ENCODE data around the gene SNRPA1. TPM values are rescaled to one million over a fixed set of nuclear protein-coding genes. Genes with fewer than 3 reads are reported as not detected.

Gene SNRPA1
- total and polyA plus RNA-seq, 2 donors (not counting 3 experiments of a cell fraction or from before 2014, with no cell fraction given): 68.5 to 82.7 TPM

GRCh38 chr15:101280007-101280406, 15.0 kb downstream of the SNRPA1 start:
- Histone ChIP-seq H3K27me3 (ENCODE audit: control insufficient read depth in 2 of 2, insufficient read depth in 2 of 2, low read length in 2 of 2) (no peaks in the 10 kb centered on the region), H3K4me3 (replicated peaks in 1 of 3; ENCODE audit: insufficient read depth in 1 of 3, low read depth in 1 of 3, low read length in 3 of 3) (no peak overlapping the region), H3K9me3 (replicated peaks; ENCODE audit: control insufficient read depth, insufficient read depth, low read length) (no peaks in the 10 kb centered on the region), H2AFZ (ENCODE audit: low read depth, low read length) (no peak overlapping the region), H3K9ac (replicated peaks; ENCODE audit: extremely low read depth, insufficient read depth, low read length) (no peak overlapping the region), H3K9me1 (replicated peaks; ENCODE audit: control insufficient read depth, extremely low read depth, insufficient read depth, low read length) (no peaks in the 10 kb centered on the region), H3K79me2 (ENCODE audit: control insufficient read depth, insufficient read depth, low read length) (peaks cover 17% of the 10 kb centered on the region), H3K27ac (ENCODE audit: insufficient read depth, low read depth, low read length) (no peak overlapping the region), H3K4me2 (ENCODE audit: insufficient read depth, low read length) (no peak overlapping the region), H3K36me3 (ENCODE audit: control insufficient read depth in 2 of 2, extremely low read depth in 1 of 2, insufficient read depth in 2 of 2, low read length in 2 of 2) (peaks cover 7 to 9% of the 10 kb centered on the region in 2 experiments), H4K20me1 (replicated peaks; ENCODE audit: control insufficient read depth, extremely low read depth, insufficient read depth, low read length) (no peaks in the 10 kb centered on the region), H3K4me1 (ENCODE audit: control insufficient read depth, extremely low read depth, insufficient read depth, low read length) (peaks cover 11% of the 10 kb centered on the region)
- DNase-seq (ENCODE audit: low read depth, low spot score) (no peak), FAIRE-seq (no peak)
- intact Hi-C loops (cut with micrococcal nuclease): no loop called here
- dilution Hi-C loops (cut with MboI; ENCODE audit: extremely low pct_ligation_motif_present, low sequenced_read_pairs): no loop called here
- ChIA-PET CTCF (no interaction called here), POLR2A (no interaction called here)
- no peak for TF ChIP-seq EZH2 (IDR thresholded peaks at IDR 0.05; ENCODE audit: borderline replicate concordance, low read depth, low read length, severe bottlenecking)
- TF ChIP-seq MAX (IDR thresholded peaks at IDR 0.05; ENCODE audit: insufficient read depth, insufficient read length): no peak
- no peak for TF ChIP-seq GATA2 (IDR thresholded peaks at IDR 0.05; ENCODE audit: insufficient read depth, insufficient read length, low read depth, low read length)
- TF ChIP-seq POLR2AphosphoS5 (IDR thresholded peaks at IDR 0.05; ENCODE audit: insufficient read depth, low read depth, low read length): no peak
- no peak for TF ChIP-seq CTCF (IDR thresholded peaks at IDR 0.05; ENCODE audit: extremely low read depth in 1 of 2, insufficient read depth in 1 of 2, low read depth in 1 of 2, low read length in 2 of 2)
- TF ChIP-seq POLR2A (IDR thresholded peaks at IDR 0.05; ENCODE audit: low read depth, low read length): no peak
- TF ChIP-seq JUN (IDR thresholded peaks at IDR 0.05; ENCODE audit: borderline replicate concordance, insufficient read depth, insufficient read length, low read depth): no peak
- no peak for TF ChIP-seq MYC (IDR thresholded peaks at IDR 0.05; ENCODE audit: low read depth, low read length)
- no peak for TF ChIP-seq FOS (IDR thresholded peaks at IDR 0.05; ENCODE audit: borderline replicate concordance, insufficient read depth, low read length)
- BruUV-seq (replicated peaks): no TSS peak

Data from endothelial cell of umbilical vein (primary cell).